Measurements from ENCODE around the gene PTGES3L.
A peak's percentile ranks its signal among the peaks of the same experiment; 100 is the strongest.
"Not testable (repeated sequence)": the region's sequence is repeated elsewhere in the genome, so short reads cannot be mapped to it uniquely, and the experiment has no call there.

Gene PTGES3L

GRCh38 chr17:43014020-43014648 lies 34.3 kb upstream of the PTGES3L start:
- no peak for DNase-seq (ENCODE audit: low read depth in 2 of 2)

DNA sequence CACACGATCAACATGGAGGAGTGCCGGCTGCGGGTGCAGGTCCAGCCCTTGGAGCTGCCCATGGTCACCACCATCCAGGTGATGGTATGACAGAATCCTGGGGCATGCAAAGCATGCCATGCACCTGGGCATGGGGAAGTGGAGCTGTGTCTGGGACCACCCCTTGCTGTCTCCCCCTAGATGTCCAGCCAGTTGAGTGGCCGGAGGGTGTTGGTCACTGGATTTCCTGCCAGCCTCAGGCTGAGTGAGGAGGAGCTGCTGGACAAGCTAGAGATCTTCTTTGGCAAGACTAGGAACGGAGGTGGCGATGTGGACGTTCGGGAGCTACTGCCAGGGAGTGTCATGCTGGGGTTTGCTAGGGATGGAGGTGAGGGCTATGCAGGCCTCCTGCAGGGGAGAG lies 33.4 kb upstream of the PTGES3L start:
- no peak for DNase-seq (ENCODE audit: low read depth in 2 of 2)

- DNase-seq (ENCODE audit: low read depth in 2 of 2): no peak
Measured at GRCh38 chr17:43011728-43012472, 32.0 kb upstream of the PTGES3L start.

DNA sequence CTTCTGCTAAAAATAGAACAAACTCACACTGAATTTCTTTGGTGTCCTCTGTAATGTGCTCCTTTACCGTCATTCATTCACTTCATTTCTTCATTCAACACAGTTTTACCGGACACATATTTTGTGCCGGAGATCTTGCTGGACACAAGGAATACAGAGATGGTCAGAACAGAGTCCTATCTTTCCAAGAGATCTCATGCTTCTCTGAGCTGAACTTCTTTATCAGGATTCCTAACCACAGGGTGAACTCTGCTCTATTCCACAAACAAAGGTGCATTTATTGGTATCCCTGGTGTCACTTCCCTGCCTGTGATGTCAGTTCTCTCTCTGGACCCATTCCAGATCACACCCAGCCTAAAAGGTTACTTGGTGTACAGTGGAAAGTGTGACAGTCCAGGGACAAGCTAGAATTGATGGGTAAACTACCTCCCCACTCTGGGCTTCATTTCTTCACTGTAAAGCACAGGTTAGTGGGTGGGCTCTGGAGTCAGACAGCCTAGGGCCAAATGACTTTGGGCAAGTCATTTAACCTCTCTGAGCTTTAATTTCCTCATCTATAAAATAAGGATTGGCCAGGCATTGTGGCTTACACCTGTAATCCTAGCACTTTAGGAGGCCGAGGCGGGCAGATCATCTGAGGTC lies 30.9 kb upstream of the PTGES3L start:
- no peak for DNase-seq (ENCODE audit: low read depth in 2 of 2)

DNA sequence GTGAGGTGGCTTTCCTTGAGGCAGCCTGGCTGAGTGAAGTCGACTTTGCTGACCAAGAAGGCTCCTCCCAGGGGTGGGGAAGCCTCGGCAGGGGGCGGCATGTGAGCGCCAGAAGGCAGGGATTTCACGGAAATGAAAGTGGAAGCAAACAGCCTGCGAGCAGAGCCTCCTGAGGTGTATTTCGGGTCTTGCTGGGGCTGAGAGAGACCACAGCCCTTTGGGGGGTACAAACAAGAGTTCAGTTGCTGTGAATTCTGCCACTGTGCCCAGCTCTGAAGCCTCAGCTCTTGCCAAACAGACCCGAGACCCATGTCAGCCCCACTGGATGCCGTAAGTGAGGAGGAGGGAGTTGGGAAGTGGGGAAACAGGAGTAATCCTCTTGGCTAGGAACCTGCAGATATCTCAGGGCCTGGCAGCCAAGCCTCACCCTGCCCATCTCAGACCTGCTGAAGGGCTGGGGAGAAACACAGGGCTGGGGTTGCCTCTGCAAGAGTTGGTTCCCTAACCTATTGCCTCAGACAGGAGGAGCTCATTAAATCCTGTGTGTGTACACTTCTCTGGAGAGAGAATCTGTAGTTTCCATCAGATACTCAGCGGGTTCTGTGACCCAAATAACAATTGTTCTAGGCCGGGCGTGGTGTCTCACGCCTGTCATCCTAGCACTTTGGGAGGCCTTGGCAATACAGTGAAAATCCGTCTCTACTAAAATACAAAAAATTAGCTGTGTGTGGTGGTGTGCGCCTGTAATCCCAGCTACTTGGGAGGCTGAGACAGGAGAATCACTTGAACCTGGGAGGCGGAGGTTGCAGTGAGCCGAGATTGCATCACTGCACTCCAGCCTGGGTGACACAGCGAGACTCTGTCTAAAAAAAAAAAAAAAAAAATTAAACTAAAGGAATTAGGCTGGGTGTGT lies 27.0 kb upstream of the PTGES3L start, which contains the start of gene IFI35:
TSS of gene IFI35 (plus strand) at position 146 of the 913 bp plus-strand sequence. CDS start at position 310, 164 bp downstream.
- peak; percentile 53 to 54 for DNase-seq (ENCODE audit: low read depth in 2 of 2)

- DNase-seq (ENCODE audit: low read depth in 2 of 2): no peak
Measured at GRCh38 chr17:43003542-43004172, 23.8 kb upstream of the PTGES3L start.

DNA sequence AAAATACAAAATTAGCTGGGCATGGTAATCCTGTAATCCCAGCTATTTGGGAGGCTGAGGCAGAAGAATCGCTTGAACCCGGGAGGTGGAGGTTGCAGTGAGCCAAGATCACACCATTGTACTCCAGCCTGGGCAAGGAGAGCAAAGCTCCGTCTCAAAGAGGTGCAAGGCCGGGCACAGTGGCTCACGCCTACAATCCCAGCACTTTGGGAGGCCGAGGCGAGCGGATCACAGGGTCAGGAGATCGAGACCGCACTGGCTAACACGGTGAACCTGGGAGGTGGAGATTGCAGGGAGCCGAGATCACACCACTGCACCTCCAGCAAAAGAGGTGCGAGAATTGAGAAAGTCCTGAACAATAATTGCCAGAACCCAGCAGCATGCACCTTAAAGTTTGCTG lies 21.0 kb upstream of the PTGES3L start:
- not testable (repeated sequence) for DNase-seq (ENCODE audit: low read depth in 2 of 2)

GRCh38 chr17:42999003-42999525 lies 19.2 kb upstream of the PTGES3L start:
- no peak for DNase-seq (ENCODE audit: low read depth in 2 of 2)

DNA sequence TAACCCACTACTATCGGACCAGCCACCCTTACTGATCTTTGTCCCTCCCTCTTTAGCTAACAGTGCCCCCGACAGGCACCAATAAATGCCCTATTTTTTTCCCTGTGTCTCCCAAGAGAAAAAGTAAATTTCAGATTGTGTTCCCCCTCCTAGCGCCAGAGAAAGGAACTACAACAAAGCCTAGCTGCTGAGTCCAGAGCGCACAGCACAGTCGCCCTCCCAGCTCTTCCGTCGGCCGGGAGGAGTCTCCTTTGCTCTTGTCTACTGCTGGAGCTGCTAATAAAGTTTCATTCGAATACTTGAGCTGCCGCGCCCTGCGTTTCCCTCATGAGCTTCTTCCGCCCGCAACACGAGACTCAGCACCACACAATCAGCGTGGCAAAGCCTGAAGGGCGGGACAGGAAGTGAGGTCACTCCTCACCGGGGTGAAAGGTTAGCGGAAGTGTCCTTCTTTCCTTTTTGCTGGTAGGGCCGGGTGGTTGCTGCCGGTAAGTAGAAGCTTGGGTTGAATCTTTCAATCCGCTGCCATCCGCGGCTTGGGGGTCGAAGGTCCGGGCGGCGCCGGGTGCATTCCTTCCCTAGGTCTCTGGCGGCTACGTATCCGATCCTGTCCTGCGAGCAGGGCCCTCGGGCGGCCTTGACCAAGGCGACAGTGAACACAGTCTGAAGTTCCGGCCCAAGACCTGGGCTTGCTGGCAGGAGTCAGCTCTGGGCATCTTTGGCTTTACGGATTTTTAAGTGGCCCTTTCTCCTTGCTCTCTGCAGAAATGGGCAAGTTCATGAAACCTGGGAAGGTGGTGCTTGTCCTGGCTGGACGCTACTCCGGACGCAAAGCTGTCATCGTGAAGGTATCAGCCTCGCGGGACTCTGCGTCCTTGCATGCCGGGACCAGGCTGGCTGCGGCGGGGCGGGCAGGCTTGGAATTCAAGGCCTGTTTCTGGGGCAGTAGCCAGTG lies 18.4 kb upstream of the PTGES3L start, which contains the start of gene RPL27:
TSS of gene RPL27 (plus strand) at position 436 of the 955 bp plus-strand sequence. CDS start at position 768, 332 bp downstream.
- DNase-seq (ENCODE audit: low read depth in 2 of 2): peak; percentile 100

GRCh38 chr17:42997390-42997983 lies 17.6 kb upstream of the PTGES3L start:
- no peak for DNase-seq (ENCODE audit: low read depth in 2 of 2)

GRCh38 chr17:42993913-42994312 lies 14.0 kb upstream of the PTGES3L start:
- DNase-seq (ENCODE audit: low read depth in 2 of 2): not testable (repeated sequence)

DNA sequence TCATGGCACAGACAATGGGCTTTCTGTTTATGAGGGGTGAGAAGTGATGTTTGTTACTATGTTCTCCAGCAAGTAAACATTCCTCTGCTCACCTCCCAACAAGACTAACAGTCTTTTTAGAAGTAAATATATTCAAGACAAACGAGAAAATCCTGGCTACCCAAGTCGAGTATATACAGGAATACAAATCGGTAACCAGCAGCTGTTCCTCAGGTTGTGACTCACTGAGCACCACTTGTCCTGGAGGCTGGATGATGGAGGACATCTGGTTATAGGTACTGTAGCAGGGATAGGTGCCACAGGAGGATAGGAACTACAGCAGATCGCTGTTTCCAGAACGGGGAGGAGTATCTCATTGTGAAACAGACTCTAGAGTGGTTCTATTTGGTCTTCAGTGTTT lies 13.0 kb upstream of the PTGES3L start:
- DNase-seq (ENCODE audit: low read depth in 2 of 2): no peak

DNA sequence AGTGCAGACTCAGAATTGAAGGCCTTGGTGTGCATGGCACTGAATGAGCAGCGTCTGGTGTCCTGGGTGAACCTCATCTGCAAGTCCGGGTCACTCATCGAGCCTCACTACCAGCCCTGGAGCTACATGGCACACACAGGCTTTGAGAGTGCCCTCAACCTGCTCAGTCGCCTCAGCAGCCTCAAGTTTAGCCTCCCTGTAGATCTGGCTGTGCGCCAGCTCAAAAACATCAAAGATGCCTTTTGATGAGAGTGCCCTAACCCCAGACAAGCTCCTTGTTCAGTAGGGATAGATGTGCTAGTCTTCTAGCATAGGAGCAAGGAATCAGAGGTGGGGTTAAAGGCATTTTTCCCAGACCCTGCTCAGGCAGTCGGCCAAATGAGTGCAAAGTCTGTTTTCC lies 11.6 kb upstream of the PTGES3L start:
- no peak for DNase-seq (ENCODE audit: low read depth in 2 of 2)

DNA sequence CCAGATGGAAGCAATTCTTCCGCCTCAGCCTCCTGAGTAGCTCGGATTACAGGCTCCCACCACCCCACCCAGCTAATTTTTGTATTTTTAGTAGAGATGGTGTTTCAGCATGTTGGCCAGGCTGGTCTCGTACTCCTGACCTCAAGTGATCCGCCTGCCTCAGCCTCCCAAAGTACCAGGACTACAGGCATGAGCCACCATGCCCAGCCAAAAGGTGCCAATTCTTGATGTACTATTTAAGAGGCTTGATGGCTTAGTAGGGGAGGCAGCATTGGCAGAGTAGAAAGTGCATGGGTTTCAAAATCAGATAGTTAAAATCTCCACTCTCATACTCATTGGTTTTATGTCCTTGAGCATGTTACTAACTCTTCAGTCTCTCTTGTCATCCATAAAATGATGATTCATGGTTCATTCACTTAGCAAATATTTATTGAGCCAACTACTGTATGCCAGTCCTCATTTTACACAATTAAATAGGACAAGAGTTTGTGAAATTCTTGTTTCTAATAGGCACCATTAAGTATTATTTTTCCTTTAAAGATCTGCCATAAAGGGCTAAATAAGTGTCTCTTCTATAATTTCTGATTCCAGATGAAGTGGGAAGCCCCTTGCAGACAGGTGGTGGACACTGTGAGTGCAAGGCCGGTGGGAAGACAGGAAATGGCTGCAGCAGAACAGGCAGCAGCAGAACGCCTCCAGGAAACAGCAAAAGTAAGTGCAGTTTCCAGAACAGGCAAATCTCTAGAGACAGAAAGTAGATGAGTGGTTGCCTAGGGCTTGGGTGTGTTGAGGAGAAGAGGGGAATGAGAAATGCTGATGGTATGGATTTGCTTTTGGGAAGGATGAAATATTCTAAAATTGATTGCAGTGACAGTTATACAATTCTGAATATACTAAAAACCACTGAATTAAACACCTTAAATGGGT lies 10.1 kb upstream of the PTGES3L start:
- DNase-seq (ENCODE audit: low read depth in 2 of 2): no peak

GRCh38 chr17:42989141-42989540 lies 9.3 kb upstream of the PTGES3L start:
- no peak for DNase-seq (ENCODE audit: low read depth in 2 of 2)

GRCh38 chr17:42985225-42985624 lies 5.3 kb upstream of the PTGES3L start:
- no peak for DNase-seq (ENCODE audit: low read depth in 2 of 2)

GRCh38 chr17:42982266-42982665 lies 2.4 kb upstream of the PTGES3L start:
- DNase-seq (ENCODE audit: low read depth in 2 of 2): no peak

DNA sequence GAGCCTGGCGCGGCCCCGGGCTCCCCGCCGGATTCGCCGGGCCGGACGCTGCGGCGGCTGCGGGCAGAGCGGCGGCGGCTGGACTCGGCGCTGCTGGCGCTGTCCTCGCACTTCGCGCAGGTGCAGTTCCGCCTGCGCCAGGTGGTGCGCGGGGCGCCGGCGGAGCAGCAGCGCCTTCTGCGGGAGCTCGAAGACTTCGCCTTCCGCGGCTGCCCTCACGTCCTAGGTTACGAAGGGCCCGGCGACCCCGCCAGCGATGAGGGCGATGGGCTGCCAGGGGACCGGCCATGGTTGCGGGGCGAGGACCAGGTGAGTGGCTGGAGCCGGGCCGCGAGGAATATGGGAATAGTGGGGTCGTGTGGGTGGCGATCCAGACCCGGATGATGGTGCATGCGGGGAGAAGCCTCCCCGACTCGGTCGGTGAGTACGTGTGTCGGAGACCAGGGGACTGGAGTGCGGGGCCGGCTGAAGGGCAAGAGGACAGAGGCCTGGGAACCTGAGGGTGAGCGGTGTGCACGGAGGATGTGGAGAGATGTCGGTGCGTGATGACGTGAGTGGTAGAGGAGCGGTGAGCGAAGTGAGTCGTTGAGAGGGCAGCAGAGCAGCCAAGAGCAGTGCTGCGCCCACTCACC lies 1.0 kb upstream of the PTGES3L start:
- no peak for DNase-seq (ENCODE audit: low read depth in 2 of 2)
